HepG2 (cell line): ENCODE results near the gene LAMC1. TPM values are rescaled to one million over a fixed set of nuclear protein-coding genes. Genes with fewer than 3 reads are reported as not detected.

Experiments used
- FOXK1 ChIP-seq: sonication (generic); formaldehyde crosslinking; IDR thresholded peaks from 2 replicates; pipeline ENCODE4 v1.4.0; 2020; ENCODE audit warnings: low read depth, missing genetic modification reagents, borderline replicate concordance
- GLI4 ChIP-seq: sonication (generic); formaldehyde crosslinking; IDR thresholded peaks from 2 replicates; pipeline ENCODE4 v1.5.1; 2020; ENCODE audit warnings: missing genetic modification reagents, mild to moderate bottlenecking, moderate library complexity, borderline replicate concordance
- HES4 ChIP-seq: sonication (generic); formaldehyde crosslinking; IDR thresholded peaks from 2 replicates; pipeline ENCODE4 v1.9.0; 2021; ENCODE audit warnings: mild to moderate bottlenecking, missing genetic modification reagents, borderline replicate concordance
- HNF4G ChIP-seq, 2 experiments: sonication (generic) in 1 of 2; formaldehyde crosslinking in 1 of 2; IDR thresholded peaks; 2 replicates each; pipeline versions ENCODE4 v1.4.0 to v1.6.1; 2011 to 2020; ENCODE audit warnings: borderline replicate concordance in 2 of 2, low read depth in 2 of 2, mild to moderate bottlenecking in 2 of 2, low read length in 1 of 2, missing genetic modification reagents in 1 of 2, moderate library complexity in 1 of 2
- HNRNPL ChIP-seq: fragments of 200-400 bp; formaldehyde crosslinking; IDR thresholded peaks from 2 replicates; pipeline ENCODE4 v1.6.1; 2017; ENCODE audit warnings: mild to moderate bottlenecking, low read depth, low read length
- NFATC3 ChIP-seq: sonication (generic); formaldehyde crosslinking; IDR thresholded peaks from 2 replicates; pipeline ENCODE4 v1.5.1; 2020; ENCODE audit warnings: mild to moderate bottlenecking, missing genetic modification reagents
- NONO ChIP-seq, 2 experiments: fragments of 450-650 bp in 1 of 2; sonication (generic) in 1 of 2; formaldehyde crosslinking in 1 of 2; IDR thresholded peaks in 1 of 2; conservative IDR thresholded peaks in 1 of 2; 2 replicates each; pipeline versions ENCODE4 v1.6.1 to v1.8.0; 2017 to 2022; ENCODE audit warnings: mild to moderate bottlenecking in 1 of 2, missing genetic modification reagents in 1 of 2, moderate library complexity in 1 of 2
- NR2F1 ChIP-seq, 2 experiments: fragments of 450-650 bp in 1 of 2; formaldehyde crosslinking in 1 of 2; IDR thresholded peaks; 2 replicates each; pipeline versions ENCODE4 v1.5.0 to v1.6.1; 2016 to 2020; ENCODE audit warnings: mild to moderate bottlenecking in 1 of 2, missing compliant biosample characterization in 1 of 2, missing genetic modification reagents in 1 of 2, moderate library complexity in 1 of 2
- PHF21A ChIP-seq: sonication (generic); formaldehyde crosslinking; IDR thresholded peaks from 2 replicates; pipeline ENCODE4 v1.5.0; 2020; ENCODE audit warnings: mild to moderate bottlenecking, missing genetic modification reagents
- PHF8 ChIP-seq: sonication (generic); formaldehyde crosslinking; IDR thresholded peaks from 2 replicates; pipeline ENCODE4 v1.5.0; 2020; ENCODE audit warnings: missing genetic modification reagents
- RAD21 ChIP-seq: fragments of 450-650 bp; formaldehyde crosslinking; IDR thresholded peaks from 2 replicates; pipeline ENCODE4 v1.5.0; 2020; ENCODE audit warnings: mild to moderate bottlenecking
- REXO4 ChIP-seq: sonication (generic); formaldehyde crosslinking; IDR thresholded peaks from 2 replicates; pipeline ENCODE4 v1.8.0; 2022; ENCODE audit warnings: missing genetic modification reagents, mild to moderate bottlenecking, borderline replicate concordance
- RNF2 ChIP-seq: fragments of 450-650 bp; conservative IDR thresholded peaks from 2 replicates; pipeline ENCODE4 v1.6.1; 2016; ENCODE audit warnings: low read depth
- ZFP36 ChIP-seq: fragments of 150-350 bp; IDR thresholded peaks from 2 replicates; pipeline ENCODE4 v1.6.1; 2018; ENCODE audit warnings: borderline replicate concordance, low read length, low read depth; ENCODE audit not compliant: partially characterized antibody
- ZKSCAN8 ChIP-seq: IDR thresholded peaks from 2 replicates; pipeline ENCODE4 v1.6.1; 2016; ENCODE audit warnings: borderline replicate concordance, missing genetic modification reagents, missing compliant biosample characterization
- polyA plus RNA-seq, 8 experiments: library from polyadenylated mRNA; depleted of rRNA in 3 of 8; stranded (reverse) in 7 of 8; unstranded in 1 of 8; fragments of >200 nt; fragmentation: Illumina TruSeq in 4 of 8; extraction: Trizol in 4 of 8; gene quantifications; 2 replicates each; pipeline versions ENCODE4 v1.2.1 to v1.2.3, GENCODE V29; 2011 to 2016; ENCODE audit warnings: low read depth in 4 of 8, missing spikeins in 1 of 8, mixed read lengths in 1 of 8; ENCODE audit not compliant: insufficient read depth in 1 of 8
- total RNA-seq, 5 experiments: library from RNA; depleted of rRNA; stranded (reverse); fragments of >200 nt; fragmentation: Illumina TruSeq; extraction: Trizol; gene quantifications; 2 replicates each; pipeline ENCODE4 v1.2.3, GENCODE V29; 2016; ENCODE audit warnings: low read depth in 1 of 5
- TF ChIP-seq, protein P1 (sequence below): sonication (generic); formaldehyde crosslinking; IDR thresholded peaks from 2 replicates; pipeline ENCODE4 v1.4.0; 2020; ENCODE audit warnings: missing genetic modification reagents, low read depth, mild to moderate bottlenecking, borderline replicate concordance
- TF ChIP-seq, protein P2 (sequence below): sonication (generic); formaldehyde crosslinking; IDR thresholded peaks from 2 replicates; pipeline ENCODE4 v1.5.0; 2020; ENCODE audit warnings: mild to moderate bottlenecking, low read depth, missing genetic modification reagents, borderline replicate concordance
- TF ChIP-seq, protein P3 (sequence below): sonication (generic); formaldehyde crosslinking; IDR thresholded peaks from 2 replicates; pipeline ENCODE4 v1.5.1; 2020; ENCODE audit warnings: missing genetic modification reagents, mild to moderate bottlenecking, borderline replicate concordance
- TF ChIP-seq, protein P4 (sequence below): sonication (generic); formaldehyde crosslinking; IDR thresholded peaks from 2 replicates; pipeline ENCODE4 v1.9.0; 2021; ENCODE audit warnings: missing genetic modification reagents, borderline replicate concordance
- TF ChIP-seq, protein P5 (sequence below): IDR thresholded peaks from 2 replicates; pipeline ENCODE4 v1.6.1; 2016; ENCODE audit warnings: missing compliant biosample characterization, missing genetic modification reagents, borderline replicate concordance

The LAMC1 gene
- total and polyA plus RNA-seq, 2 of the 13 experiments (the other 11 are each of a cell fraction or from before 2014, with no cell fraction given) = 58.5 to 137 TPM

DNA sequence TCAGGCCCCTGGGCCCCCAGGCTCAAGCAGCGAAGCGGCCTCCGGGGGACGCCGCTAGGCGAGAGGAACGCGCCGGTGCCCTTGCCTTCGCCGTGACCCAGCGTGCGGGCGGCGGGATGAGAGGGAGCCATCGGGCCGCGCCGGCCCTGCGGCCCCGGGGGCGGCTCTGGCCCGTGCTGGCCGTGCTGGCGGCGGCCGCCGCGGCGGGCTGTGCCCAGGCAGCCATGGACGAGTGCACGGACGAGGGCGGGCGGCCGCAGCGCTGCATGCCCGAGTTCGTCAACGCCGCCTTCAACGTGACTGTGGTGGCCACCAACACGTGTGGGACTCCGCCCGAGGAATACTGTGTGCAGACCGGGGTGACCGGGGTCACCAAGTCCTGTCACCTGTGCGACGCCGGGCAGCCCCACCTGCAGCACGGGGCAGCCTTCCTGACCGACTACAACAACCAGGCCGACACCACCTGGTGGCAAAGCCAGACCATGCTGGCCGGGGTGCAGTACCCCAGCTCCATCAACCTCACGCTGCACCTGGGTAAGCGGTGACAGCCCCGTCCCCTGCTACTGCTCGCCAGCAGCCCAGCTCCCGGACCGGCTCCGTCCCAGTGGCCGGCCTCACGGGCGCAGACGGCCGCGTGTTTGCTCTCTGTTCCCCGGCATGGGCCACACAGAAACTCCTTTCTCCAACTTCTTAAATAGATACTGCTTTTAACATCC, 539 bp downstream of the LAMC1 start (continued):
- no peak for TF ChIP-seq NONO (IDR thresholded peaks at IDR 0.05)
- TF ChIP-seq NONO (CRISPR knock-in tag; conservative IDR thresholded peaks at IDR 0.05) = 0 out of 2 replicates have a peak, but pooled peaks have one; percentile 31
- TF ChIP-seq, protein P1, sequence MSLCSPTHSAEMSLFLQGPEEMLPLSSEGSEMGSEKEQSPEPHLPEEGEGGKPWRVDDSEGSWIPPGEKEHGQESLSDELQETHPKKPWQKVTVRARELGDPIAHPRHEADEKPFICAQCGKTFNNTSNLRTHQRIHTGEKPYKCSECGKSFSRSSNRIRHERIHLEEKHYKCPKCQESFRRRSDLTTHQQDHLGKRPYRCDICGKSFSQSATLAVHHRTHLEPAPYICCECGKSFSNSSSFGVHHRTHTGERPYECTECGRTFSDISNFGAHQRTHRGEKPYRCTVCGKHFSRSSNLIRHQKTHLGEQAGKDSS (CRISPR knock-in tag) = peak; percentile 23; the same call in 1 of the 2 replicates
- TF ChIP-seq ZFP36 = peak; percentile 18
- TF ChIP-seq, protein P2, sequence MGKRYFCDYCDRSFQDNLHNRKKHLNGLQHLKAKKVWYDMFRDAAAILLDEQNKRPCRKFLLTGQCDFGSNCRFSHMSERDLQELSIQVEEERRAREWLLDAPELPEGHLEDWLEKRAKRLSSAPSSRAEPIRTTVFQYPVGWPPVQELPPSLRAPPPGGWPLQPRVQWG (CRISPR knock-in tag) = no peak
- no peak for TF ChIP-seq HNF4G (IDR thresholded peaks at IDR 0.05; ENCODE audit: borderline replicate concordance, low read depth, low read length)
- no peak for TF ChIP-seq HNF4G (CRISPR knock-in tag; IDR thresholded peaks at IDR 0.05; ENCODE audit: borderline replicate concordance, low read depth)
- TF ChIP-seq RNF2 = no peak
- peak; percentile 62; the same call in 1 of the 2 replicates for TF ChIP-seq ZKSCAN8 (CRISPR knock-in tag)
- peak; percentile 65 for TF ChIP-seq RAD21
- peak; percentile 71 for TF ChIP-seq PHF8 (CRISPR knock-in tag)
- TF ChIP-seq, protein P3, sequence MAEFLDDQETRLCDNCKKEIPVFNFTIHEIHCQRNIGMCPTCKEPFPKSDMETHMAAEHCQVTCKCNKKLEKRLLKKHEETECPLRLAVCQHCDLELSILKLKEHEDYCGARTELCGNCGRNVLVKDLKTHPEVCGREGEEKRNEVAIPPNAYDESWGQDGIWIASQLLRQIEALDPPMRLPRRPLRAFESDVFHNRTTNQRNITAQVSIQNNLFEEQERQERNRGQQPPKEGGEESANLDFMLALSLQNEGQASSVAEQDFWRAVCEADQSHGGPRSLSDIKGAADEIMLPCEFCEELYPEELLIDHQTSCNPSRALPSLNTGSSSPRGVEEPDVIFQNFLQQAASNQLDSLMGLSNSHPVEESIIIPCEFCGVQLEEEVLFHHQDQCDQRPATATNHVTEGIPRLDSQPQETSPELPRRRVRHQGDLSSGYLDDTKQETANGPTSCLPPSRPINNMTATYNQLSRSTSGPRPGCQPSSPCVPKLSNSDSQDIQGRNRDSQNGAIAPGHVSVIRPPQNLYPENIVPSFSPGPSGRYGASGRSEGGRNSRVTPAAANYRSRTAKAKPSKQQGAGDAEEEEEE (CRISPR knock-in tag) = no peak
- no peak for TF ChIP-seq HES4 (CRISPR knock-in tag)
- TF ChIP-seq REXO4 (CRISPR knock-in tag) = no peak
- TF ChIP-seq PHF21A (CRISPR knock-in tag) = no peak
- no peak for TF ChIP-seq GLI4 (CRISPR knock-in tag)
- peak in 1 of 2 experiments; percentile 35; a peak in 1 of 4 replicates for TF ChIP-seq NR2F1 (CRISPR knock-in tag; IDR thresholded peaks at IDR 0.05)
- TF ChIP-seq, protein P4, sequence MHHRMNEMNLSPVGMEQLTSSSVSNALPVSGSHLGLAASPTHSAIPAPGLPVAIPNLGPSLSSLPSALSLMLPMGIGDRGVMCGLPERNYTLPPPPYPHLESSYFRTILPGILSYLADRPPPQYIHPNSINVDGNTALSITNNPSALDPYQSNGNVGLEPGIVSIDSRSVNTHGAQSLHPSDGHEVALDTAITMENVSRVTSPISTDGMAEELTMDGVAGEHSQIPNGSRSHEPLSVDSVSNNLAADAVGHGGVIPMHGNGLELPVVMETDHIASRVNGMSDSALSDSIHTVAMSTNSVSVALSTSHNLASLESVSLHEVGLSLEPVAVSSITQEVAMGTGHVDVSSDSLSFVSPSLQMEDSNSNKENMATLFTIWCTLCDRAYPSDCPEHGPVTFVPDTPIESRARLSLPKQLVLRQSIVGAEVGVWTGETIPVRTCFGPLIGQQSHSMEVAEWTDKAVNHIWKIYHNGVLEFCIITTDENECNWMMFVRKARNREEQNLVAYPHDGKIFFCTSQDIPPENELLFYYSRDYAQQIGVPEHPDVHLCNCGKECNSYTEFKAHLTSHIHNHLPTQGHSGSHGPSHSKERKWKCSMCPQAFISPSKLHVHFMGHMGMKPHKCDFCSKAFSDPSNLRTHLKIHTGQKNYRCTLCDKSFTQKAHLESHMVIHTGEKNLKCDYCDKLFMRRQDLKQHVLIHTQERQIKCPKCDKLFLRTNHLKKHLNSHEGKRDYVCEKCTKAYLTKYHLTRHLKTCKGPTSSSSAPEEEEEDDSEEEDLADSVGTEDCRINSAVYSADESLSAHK (CRISPR knock-in tag) = no peak
- TF ChIP-seq FOXK1 = peak; percentile 15; the same call in 1 of the 2 replicates
- TF ChIP-seq HNRNPL = peak; percentile 79; the same call in 1 of the 2 replicates
- no peak for TF ChIP-seq NFATC3 (CRISPR knock-in tag)
- TF ChIP-seq, protein P5, sequence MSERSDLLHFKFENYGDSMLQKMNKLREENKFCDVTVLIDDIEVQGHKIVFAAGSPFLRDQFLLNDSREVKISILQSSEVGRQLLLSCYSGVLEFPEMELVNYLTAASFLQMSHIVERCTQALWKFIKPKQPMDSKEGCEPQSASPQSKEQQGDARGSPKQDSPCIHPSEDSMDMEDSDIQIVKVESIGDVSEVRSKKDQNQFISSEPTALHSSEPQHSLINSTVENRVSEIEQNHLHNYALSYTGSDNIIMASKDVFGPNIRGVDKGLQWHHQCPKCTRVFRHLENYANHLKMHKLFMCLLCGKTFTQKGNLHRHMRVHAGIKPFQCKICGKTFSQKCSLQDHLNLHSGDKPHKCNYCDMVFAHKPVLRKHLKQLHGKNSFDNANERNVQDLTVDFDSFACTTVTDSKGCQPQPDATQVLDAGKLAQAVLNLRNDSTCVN = peak; percentile 64; the same call in 1 of the 2 replicates
